Karpas-422 (cell line): ENCODE data around the gene IPP. TPM values are rescaled to one million over a fixed set of nuclear protein-coding genes. Genes with fewer than 3 reads are reported as not detected.

ENCODE experiments used
- DNase-seq: peaks from one replicate; pipeline ENCODE4 v3.0.0-alpha.2; 2015
- H2AFZ ChIP-seq: fragments of 200-600 bp; sonication (generic); 2 replicates; pipeline ENCODE4 v1.6.1; 2014; ENCODE audit warnings: antibody characterized with exemption, low read length, mixed read lengths
- H3K27ac ChIP-seq: fragments of 200-600 bp; sonication (generic); 2 replicates; pipeline ENCODE4 v1.5.1; 2014; ENCODE audit warnings: mild to moderate bottlenecking, low read length, moderate library complexity
- H3K27me3 ChIP-seq: fragments of 200-600 bp; sonication (generic); 2 replicates; pipeline ENCODE4 v1.6.1; 2014; ENCODE audit warnings: low read length, mixed read lengths
- H3K36me3 ChIP-seq: fragments of 200-600 bp; sonication (generic); 2 replicates; pipeline ENCODE4 v1.6.1; 2014; ENCODE audit warnings: low read length, mixed read lengths; ENCODE audit not compliant: insufficient read depth
- H3K4me1 ChIP-seq: fragments of 200-600 bp; sonication (generic); 2 replicates; pipeline ENCODE4 v1.6.1; 2014; ENCODE audit warnings: mild to moderate bottlenecking, low read length, mixed read lengths
- H3K4me2 ChIP-seq: fragments of 200-600 bp; sonication (generic); 2 replicates; pipeline ENCODE4 v1.6.1; 2014; ENCODE audit warnings: low read length, low read depth, mild to moderate bottlenecking; ENCODE audit not compliant: poor library complexity, severe bottlenecking
- H3K4me3 ChIP-seq: fragments of 200-600 bp; sonication (generic); 2 replicates; pipeline ENCODE4 v1.5.1; 2014; ENCODE audit warnings: mild to moderate bottlenecking, antibody characterized with exemption, low read length, mixed read lengths
- H3K79me2 ChIP-seq: fragments of 200-600 bp; sonication (generic); 2 replicates; pipeline ENCODE4 v1.6.1; 2014; ENCODE audit warnings: mild to moderate bottlenecking, low read length, mixed read lengths
- H3K9ac ChIP-seq: fragments of 200-600 bp; sonication (generic); 2 replicates; pipeline ENCODE4 v1.6.0; 2014; ENCODE audit warnings: low read length
- H3K9me2 ChIP-seq: fragments of 200-600 bp; sonication (generic), shearing (Covaris generic); replicated peaks from 2 replicates; pipeline ENCODE4 v1.6.0; 2014; ENCODE audit warnings: mild to moderate bottlenecking, low read length, moderate library complexity; ENCODE audit not compliant: insufficient read depth
- H3K9me3 ChIP-seq: fragments of 300-700, 200-600 bp; sonication (generic); 2 replicates; pipeline ENCODE4 v1.6.1; 2014; ENCODE audit warnings: low read length, mixed read lengths
- H4K20me1 ChIP-seq: fragments of 200-600 bp; sonication (generic); 2 replicates; pipeline ENCODE4 v1.6.1; 2014; ENCODE audit warnings: mild to moderate bottlenecking, antibody characterized with exemption, low read length, low read depth; ENCODE audit not compliant: insufficient read depth
- total RNA-seq: library from RNA; depleted of rRNA; stranded (reverse); fragments of >200 nt; shearing (Covaris generic); gene quantifications from 2 replicates; pipeline ENCODE4 v1.2.3, GENCODE V29; 2014; ENCODE audit warnings: low replicate concordance

Gene IPP
- total RNA-seq, 1 experiment from 2014 or later = 8.2 TPM

DNA sequence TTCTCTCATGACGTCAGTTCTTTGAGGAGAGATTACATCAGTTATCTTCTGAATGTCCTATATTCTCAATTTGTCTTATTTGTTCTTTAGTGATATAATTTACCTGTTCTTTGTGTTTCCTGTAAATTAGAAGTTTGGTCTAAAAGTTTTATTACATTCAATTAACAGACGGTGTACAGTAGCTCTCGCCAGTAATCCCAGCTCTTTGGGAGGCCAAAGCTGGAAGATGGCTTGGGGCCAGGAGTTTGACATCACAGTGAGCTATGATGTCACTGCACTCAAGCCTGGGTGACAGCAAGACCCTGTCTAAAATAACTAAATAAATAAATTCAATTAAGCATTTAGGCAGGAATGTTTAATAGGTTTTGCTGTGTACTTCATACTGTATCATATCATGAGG lies 25.3 kb upstream of the IPP start:
- no peaks in the 10 kb centered on the region for H3K9me3 ChIP-seq
- no peaks in the 10 kb centered on the region for H3K36me3 ChIP-seq
- no peak overlapping the region for H3K4me3 ChIP-seq
- no peak for DNase-seq
- no peak overlapping the region for H3K9ac ChIP-seq
- H3K27ac ChIP-seq = no peak overlapping the region
- H3K4me1 ChIP-seq = no peaks in the 10 kb centered on the region
- no peaks in the 10 kb centered on the region for H3K9me2 ChIP-seq
- H3K4me2 ChIP-seq = no peak overlapping the region
- H2AFZ ChIP-seq = no peak overlapping the region
- no peaks in the 10 kb centered on the region for H4K20me1 ChIP-seq
- no peaks in the 10 kb centered on the region for H3K79me2 ChIP-seq
- no peaks in the 10 kb centered on the region for H3K27me3 ChIP-seq

DNA sequence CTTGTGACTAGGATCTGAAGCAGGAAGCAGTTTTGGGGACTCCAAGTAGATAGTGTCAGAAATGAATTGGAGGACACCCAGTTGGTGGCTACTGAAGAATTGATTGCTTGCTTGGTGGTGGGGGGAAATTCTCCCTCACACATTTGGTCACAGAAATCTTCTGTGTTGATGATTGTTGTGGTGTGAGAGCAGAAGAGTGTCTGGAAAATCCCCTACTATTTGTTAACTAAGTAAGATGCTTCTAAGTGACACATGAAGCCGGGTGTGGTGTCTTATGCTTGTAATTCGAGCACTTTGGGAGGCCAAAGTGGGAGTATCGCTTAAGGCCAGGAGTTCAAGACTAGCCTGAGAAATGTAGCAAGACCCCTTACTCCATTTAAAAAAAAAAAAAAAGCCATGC lies 22.5 kb upstream of the IPP start:
- Histone ChIP-seq H3K9me2 (no peaks in the 10 kb centered on the region), H3K4me2 (no peak overlapping the region), H3K9ac (no peak overlapping the region), H3K27ac (no peak overlapping the region), H3K36me3 (no peaks in the 10 kb centered on the region), H3K4me3 (no peak overlapping the region), H3K4me1 (no peaks in the 10 kb centered on the region), H4K20me1 (no peaks in the 10 kb centered on the region), H3K79me2 (no peaks in the 10 kb centered on the region), H3K27me3 (no peaks in the 10 kb centered on the region), H3K9me3 (no peaks in the 10 kb centered on the region), H2AFZ (0 out of 2 replicates have a peak overlapping the region, but pooled peaks have one; percentile 26)
- no peak for DNase-seq

DNA sequence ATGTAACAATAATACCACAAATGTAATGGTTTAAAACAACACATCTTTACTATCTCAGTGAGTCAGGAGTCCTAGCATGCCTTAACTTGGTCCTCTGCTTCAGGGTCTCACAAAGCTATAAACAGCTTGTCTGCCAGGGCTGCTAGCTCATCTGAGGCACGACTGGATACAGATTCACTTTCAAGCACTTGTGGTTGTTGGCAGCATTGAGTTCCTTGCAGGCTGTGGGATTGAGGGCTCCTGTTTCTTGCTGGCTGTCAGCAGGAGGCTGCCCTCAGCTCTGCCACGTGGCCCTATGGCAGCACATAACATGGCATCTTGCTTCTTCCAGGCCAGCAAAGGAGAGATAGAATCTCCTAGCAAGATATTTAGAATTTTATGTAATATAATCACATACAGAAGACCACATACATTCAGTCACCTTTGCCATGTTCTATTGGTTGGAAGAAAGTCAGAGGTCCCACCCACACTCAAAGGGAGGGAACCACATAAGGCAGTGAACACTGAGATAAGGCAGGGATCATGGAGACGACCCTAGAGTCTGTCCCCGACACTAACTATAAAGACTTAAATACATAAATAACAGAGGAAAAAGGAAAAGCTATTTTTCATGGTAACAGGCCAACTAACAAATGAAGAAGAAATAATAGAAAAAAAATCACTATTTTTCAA lies 18.9 kb upstream of the IPP start:
- Histone ChIP-seq H2AFZ (no peak overlapping the region), H3K36me3 (no peaks in the 10 kb centered on the region), H3K4me2 (no peak overlapping the region), H3K9me3 (no peaks in the 10 kb centered on the region), H3K4me1 (no peaks in the 10 kb centered on the region), H3K79me2 (no peaks in the 10 kb centered on the region), H4K20me1 (no peaks in the 10 kb centered on the region), H3K9ac (no peak overlapping the region), H3K27ac (no peak overlapping the region), H3K27me3 (no peaks in the 10 kb centered on the region), H3K4me3 (no peak overlapping the region), H3K9me2 (no peaks in the 10 kb centered on the region)
- peak; percentile 39 for DNase-seq

DNA sequence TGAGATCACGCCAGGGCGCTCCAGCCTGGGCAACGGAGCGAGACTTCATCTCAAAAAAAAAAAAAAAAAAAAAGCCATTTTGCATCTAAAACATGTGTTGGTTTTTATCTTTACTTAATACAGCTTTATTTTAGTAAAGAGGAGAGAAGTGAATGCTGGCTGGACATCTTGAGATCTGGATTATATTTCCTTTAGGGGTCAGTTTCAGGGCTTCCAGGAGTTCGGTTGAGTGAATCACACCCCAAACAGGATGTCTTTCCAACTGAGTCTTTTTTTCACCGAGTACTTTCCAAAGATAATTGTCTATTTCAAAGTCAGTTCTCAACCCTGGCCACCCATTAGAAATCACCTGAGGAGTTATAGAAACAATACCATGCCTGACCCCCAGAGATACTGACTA lies 16.6 kb upstream of the IPP start:
- H4K20me1 ChIP-seq = no peaks in the 10 kb centered on the region
- no peaks in the 10 kb centered on the region for H3K4me1 ChIP-seq
- no peaks in the 10 kb centered on the region for H3K27me3 ChIP-seq
- H2AFZ ChIP-seq = no peak overlapping the region
- DNase-seq = peak; percentile 31
- no peaks in the 10 kb centered on the region for H3K79me2 ChIP-seq
- H3K36me3 ChIP-seq = no peaks in the 10 kb centered on the region
- no peaks in the 10 kb centered on the region for H3K9me3 ChIP-seq
- no peak overlapping the region for H3K4me2 ChIP-seq
- H3K4me3 ChIP-seq = no peak overlapping the region
- no peaks in the 10 kb centered on the region for H3K9me2 ChIP-seq
- H3K27ac ChIP-seq = no peak overlapping the region
- H3K9ac ChIP-seq = no peak overlapping the region

DNA sequence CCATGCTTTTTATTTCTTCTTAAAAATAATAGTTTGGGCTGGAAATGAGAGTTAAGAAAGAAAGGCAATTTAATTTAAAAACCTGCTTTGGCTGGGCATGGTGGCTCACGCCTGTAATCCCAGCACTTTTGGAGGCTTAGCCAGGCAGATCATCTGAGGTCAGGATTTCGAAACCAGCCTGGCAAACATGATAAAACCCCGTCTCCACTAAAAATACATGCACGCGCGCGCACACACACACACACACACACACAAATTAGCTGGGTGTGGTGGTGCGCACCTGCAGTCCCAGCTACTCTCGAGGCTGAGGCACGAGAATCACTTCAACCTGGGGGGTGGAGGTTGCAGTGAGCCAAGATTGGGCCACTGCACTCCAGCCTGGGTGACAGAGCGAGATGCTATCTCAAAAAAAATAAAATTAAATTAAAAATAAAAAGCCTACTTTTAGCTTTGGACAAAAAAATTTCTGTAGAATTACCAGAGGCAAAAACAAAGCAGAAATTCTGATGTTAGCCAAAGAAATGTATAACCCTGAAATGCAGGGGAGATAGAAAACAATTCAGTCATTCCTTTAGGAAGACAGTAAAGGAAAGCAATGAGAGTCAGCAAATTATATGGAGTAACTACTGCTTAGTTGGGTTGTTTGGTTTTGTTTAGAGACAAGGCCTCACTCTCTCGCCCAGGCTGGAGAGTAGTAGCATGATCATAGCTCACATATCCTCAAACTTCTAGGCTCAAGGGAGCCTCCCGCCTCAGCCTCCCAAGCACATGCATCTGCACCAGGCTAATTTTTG lies 15.7 kb upstream of the IPP start:
- no peak overlapping the region for H2AFZ ChIP-seq
- no peaks in the 10 kb centered on the region for H3K36me3 ChIP-seq
- H3K27ac ChIP-seq = no peak overlapping the region

DNA sequence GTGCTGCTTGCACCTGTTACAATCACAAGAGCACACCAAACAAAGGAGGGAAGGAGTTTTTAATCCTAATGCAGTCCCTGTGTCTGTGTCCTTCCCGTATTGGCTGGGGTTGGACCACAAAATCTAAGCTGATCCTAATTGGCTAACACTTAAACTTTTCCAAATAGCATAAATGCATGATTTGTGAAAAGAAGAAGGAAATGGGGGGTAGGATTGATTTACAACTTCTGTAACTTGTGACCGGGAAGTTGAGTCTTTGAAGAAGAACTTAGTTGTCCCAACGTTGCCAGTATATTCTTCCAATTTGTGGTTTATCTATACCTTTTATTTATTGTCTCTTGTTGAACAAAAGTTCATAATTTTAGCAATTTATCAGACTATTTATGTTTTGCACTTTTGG lies 11.8 kb upstream of the IPP start:
- Histone ChIP-seq H3K79me2 (no peaks in the 10 kb centered on the region), H3K4me1 (no peaks in the 10 kb centered on the region), H4K20me1 (no peaks in the 10 kb centered on the region), H3K9me3 (no peaks in the 10 kb centered on the region), H3K9ac (no peak overlapping the region), H3K27me3 (no peaks in the 10 kb centered on the region), H3K27ac (no peak overlapping the region), H3K9me2 (no peaks in the 10 kb centered on the region), H3K4me2 (no peak overlapping the region), H3K36me3 (no peaks in the 10 kb centered on the region), H2AFZ (no peak overlapping the region), H3K4me3 (no peak overlapping the region)
- peak; percentile 25 for DNase-seq

More for the DNA sequence above, 15.7 kb upstream of the IPP start:
- no peak overlapping the region for H3K4me2 ChIP-seq
- no peaks in the 10 kb centered on the region for H3K9me3 ChIP-seq
- no peaks in the 10 kb centered on the region for H3K79me2 ChIP-seq
- no peaks in the 10 kb centered on the region for H3K9me2 ChIP-seq
- no peak overlapping the region for H3K9ac ChIP-seq
- DNase-seq = peak; percentile 19
- no peak overlapping the region for H3K4me3 ChIP-seq
- H4K20me1 ChIP-seq = no peaks in the 10 kb centered on the region
- no peaks in the 10 kb centered on the region for H3K27me3 ChIP-seq
- no peaks in the 10 kb centered on the region for H3K4me1 ChIP-seq

DNA sequence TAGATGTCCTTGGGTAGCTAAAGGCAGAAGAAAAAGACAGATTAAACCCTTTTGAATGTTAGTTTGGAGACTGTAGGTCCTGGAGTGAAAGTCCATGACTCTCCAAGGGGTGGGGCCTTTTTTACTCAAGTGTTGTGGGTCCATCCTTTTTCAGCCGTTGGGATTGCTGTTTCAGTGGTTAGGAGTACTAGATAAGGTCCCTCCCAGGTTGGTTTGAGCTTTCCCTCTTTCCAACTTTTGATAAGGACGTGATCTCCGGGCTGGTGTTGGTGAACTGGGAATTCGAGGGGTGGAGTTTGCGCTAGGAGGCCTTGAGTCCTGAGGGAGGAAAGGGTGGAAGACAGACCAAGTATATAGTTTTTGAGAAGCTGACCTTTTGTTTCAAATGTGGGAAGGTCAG lies 5.2 kb upstream of the IPP start:
- no peaks in the 10 kb centered on the region for H3K9me3 ChIP-seq

DNA sequence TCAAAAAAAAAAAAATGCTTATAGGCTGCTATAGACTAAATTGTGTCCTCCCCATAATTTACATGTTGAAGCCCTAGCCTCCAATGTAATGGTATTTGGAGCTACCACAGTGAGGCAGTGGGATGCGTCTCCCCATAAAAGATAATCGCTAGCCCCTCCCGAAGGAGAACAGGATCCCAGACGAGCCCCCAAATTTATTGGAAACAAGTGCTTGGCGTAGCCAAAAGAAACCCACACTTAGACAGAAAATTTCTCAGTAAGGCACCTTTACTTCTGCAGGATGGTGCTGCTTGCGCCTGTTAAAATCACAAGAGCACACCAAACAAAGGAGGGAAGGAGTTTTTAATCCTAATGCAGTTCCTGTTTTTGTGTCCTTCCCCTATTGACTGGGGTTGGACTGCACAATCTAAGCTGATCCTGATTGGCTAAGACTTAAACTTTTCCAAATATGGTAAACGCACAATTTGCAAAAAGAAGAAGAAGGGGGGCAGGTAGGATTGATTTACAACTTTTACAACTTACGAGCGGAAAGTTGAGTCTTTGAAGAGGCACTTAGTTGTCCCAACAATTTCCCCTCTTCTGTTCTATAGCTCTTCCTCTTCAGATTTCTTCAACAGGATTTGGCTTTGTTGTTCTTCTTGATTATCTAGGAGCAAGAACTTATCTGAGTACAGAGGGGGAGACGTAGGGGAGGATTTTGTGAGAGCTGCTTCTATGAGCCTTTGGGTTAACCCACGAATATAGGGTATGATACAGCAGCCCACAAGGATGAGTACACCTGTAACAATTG lies 3.0 kb upstream of the IPP start:
- no peak for DNase-seq
- no peak overlapping the region for H3K9ac ChIP-seq
- H3K9me3 ChIP-seq = no peaks in the 10 kb centered on the region
- H3K27me3 ChIP-seq = no peaks in the 10 kb centered on the region
- H4K20me1 ChIP-seq = no peaks in the 10 kb centered on the region
- H3K4me2 ChIP-seq = no peak overlapping the region
- H3K4me1 ChIP-seq = peaks cover 22% of the 10 kb centered on the region
- H3K27ac ChIP-seq = no peak overlapping the region
- peaks cover 5% of the 10 kb centered on the region for H3K79me2 ChIP-seq
- no peaks in the 10 kb centered on the region for H3K9me2 ChIP-seq
- no peak overlapping the region for H3K4me3 ChIP-seq
- no peak overlapping the region for H2AFZ ChIP-seq
- H3K36me3 ChIP-seq = no peaks in the 10 kb centered on the region

More for the DNA sequence above, 5.2 kb upstream of the IPP start:
- Histone ChIP-seq H3K79me2 (no peaks in the 10 kb centered on the region), H3K4me1 (peaks cover 15% of the 10 kb centered on the region), H3K4me2 (no peak overlapping the region), H3K4me3 (no peak overlapping the region), H3K36me3 (no peaks in the 10 kb centered on the region), H3K27me3 (no peaks in the 10 kb centered on the region), H3K9me2 (no peaks in the 10 kb centered on the region), H4K20me1 (no peaks in the 10 kb centered on the region), H3K27ac (no peak overlapping the region), H3K9ac (no peak overlapping the region), H2AFZ (no peak overlapping the region)
- peak; percentile 34 for DNase-seq
